HAP-1 (cell line): ENCODE measurements around the gene LTBP3.

ENCODE experiments used
- DNase-seq, 2 experiments: peaks; one replicate each; pipeline ENCODE4 v3.0.0-alpha.2; 2016 to 2020; ENCODE audit warnings: low spot score in 2 of 2
- H3K27me3 ChIP-seq: fragments of 250-450 bp; sonication (Bioruptor Pico); 2 replicates; pipeline ENCODE4 v1.5.1; 2020; ENCODE audit warnings: low read depth, mild to moderate bottlenecking, moderate library complexity
- H3K36me3 ChIP-seq: fragments of 250-450 bp; sonication (Bioruptor Pico); replicated peaks from 2 replicates; pipeline ENCODE4 v1.5.1; 2020; ENCODE audit warnings: mild to moderate bottlenecking
- H3K4me1 ChIP-seq: fragments of 250-450 bp; sonication (Bioruptor Pico); 2 replicates; pipeline ENCODE4 v1.5.1; 2020; ENCODE audit warnings: mild to moderate bottlenecking
- H3K4me3 ChIP-seq: fragments of 250-450 bp; sonication (Bioruptor Pico); 2 replicates; pipeline ENCODE4 v1.5.1; 2020; ENCODE audit warnings: mild to moderate bottlenecking, moderate library complexity
- H3K9me3 ChIP-seq: fragments of 250-450 bp; sonication (Bioruptor Pico); 2 replicates; pipeline ENCODE4 v1.5.1; 2020; ENCODE audit warnings: mild to moderate bottlenecking, moderate library complexity
- in situ Hi-C: fragments of 300-500 bp; cut with MboI; formaldehyde crosslinking; loops from 3 replicates; pipeline ENCODE4 v1.14.3; 2020; ENCODE audit warnings: low sequenced_read_pairs, inconsistent platforms, mixed read lengths

LTBP3 gene

GRCh38 chr11:65558002-65558929, at the start of gene LTBP3:
Gene LTBP3 (minus strand): TSS chr11:65558359. CDS start chr11:65557959, 400 bp downstream.
- peak within 1 kb of the TSS; percentile 42 for H3K4me3 ChIP-seq
- H3K27me3 ChIP-seq, result no peaks in the 10 kb centered on the region
- in situ Hi-C loops, result no loop called here
- no peaks in the 10 kb centered on the region for H3K9me3 ChIP-seq
- peaks cover 17% of the 10 kb centered on the region for H3K4me1 ChIP-seq
- DNase-seq, result peak; percentile 42 to 81
- H3K36me3 ChIP-seq, result no peaks in the 10 kb centered on the region

- Histone ChIP-seq H3K36me3 (peaks cover 19% of the 10 kb centered on the region), H3K4me3 (no peak overlapping the region), H3K4me1 (peaks cover 2% of the 10 kb centered on the region; the same call in 1 of the 2 replicates), H3K27me3 (no peaks in the 10 kb centered on the region), H3K9me3 (no peaks in the 10 kb centered on the region)
- DNase-seq, result peak in 1 of 2 experiments; percentile 67
- in situ Hi-C loops, result no loop called here
Measured at GRCh38 chr11:65606876-65607613, 48.9 kb upstream of the LTBP3 start.

- no peak for DNase-seq
- H3K27me3 ChIP-seq, result no peaks in the 10 kb centered on the region
- no peaks in the 10 kb centered on the region for H3K4me1 ChIP-seq
- no peak overlapping the region for H3K4me3 ChIP-seq
- in situ Hi-C loops, result no loop called here
- no peaks in the 10 kb centered on the region for H3K9me3 ChIP-seq
- peaks cover 19% of the 10 kb centered on the region for H3K36me3 ChIP-seq
Measured at GRCh38 chr11:65604258-65604657, 46.1 kb upstream of the LTBP3 start.

- no peak overlapping the region for H3K4me3 ChIP-seq
- H3K27me3 ChIP-seq, result no peaks in the 10 kb centered on the region
- H3K9me3 ChIP-seq, result no peaks in the 10 kb centered on the region
- H3K36me3 ChIP-seq, result peaks cover 19% of the 10 kb centered on the region
- H3K4me1 ChIP-seq, result no peaks in the 10 kb centered on the region
- in situ Hi-C loops, result no loop called here
- no peak for DNase-seq
Measured at GRCh38 chr11:65599955-65600246, 41.7 kb upstream of the LTBP3 start.

GRCh38 chr11:65599216-65599954, 41.2 kb upstream of the LTBP3 start:
- Histone ChIP-seq H3K27me3 (no peaks in the 10 kb centered on the region), H3K9me3 (no peaks in the 10 kb centered on the region), H3K4me3 (no peak overlapping the region), H3K36me3 (peaks cover 15% of the 10 kb centered on the region), H3K4me1 (no peaks in the 10 kb centered on the region)
- in situ Hi-C loops, result no loop called here
- no peak for DNase-seq

GRCh38 chr11:65598258-65598699, 40.1 kb upstream of the LTBP3 start:
- no peak for DNase-seq
- Histone ChIP-seq H3K27me3 (no peaks in the 10 kb centered on the region), H3K4me3 (no peak overlapping the region), H3K36me3 (peaks cover 9% of the 10 kb centered on the region), H3K4me1 (no peaks in the 10 kb centered on the region), H3K9me3 (no peaks in the 10 kb centered on the region)
- in situ Hi-C loops, result no loop called here

- in situ Hi-C loops, result no loop called here
- DNase-seq, result no peak
- Histone ChIP-seq H3K4me1 (no peaks in the 10 kb centered on the region), H3K4me3 (no peak overlapping the region), H3K27me3 (no peaks in the 10 kb centered on the region), H3K9me3 (no peaks in the 10 kb centered on the region), H3K36me3 (peaks cover 9% of the 10 kb centered on the region)
Measured at GRCh38 chr11:65596520-65596919, 38.4 kb upstream of the LTBP3 start.

GRCh38 chr11:65595543-65596281, 37.6 kb upstream of the LTBP3 start, which contains the start of gene KCNK7:
Gene KCNK7 (minus strand): TSS chr11:65595800. CDS start chr11:65595772, 28 bp downstream.
- no peaks in the 10 kb centered on the region for H3K4me1 ChIP-seq
- peaks cover 9% of the 10 kb centered on the region for H3K36me3 ChIP-seq
- no peak within 1 kb of the TSS for H3K4me3 ChIP-seq
- H3K27me3 ChIP-seq, result no peaks in the 10 kb centered on the region
- in situ Hi-C loops, result no loop called here
- no peak for DNase-seq
- no peaks in the 10 kb centered on the region for H3K9me3 ChIP-seq

- in situ Hi-C loops, result no loop called here
- Histone ChIP-seq H3K27me3 (no peaks in the 10 kb centered on the region), H3K4me1 (no peaks in the 10 kb centered on the region), H3K4me3 (no peak overlapping the region), H3K9me3 (no peaks in the 10 kb centered on the region), H3K36me3 (peaks cover 9% of the 10 kb centered on the region)
- no peak for DNase-seq
Measured at GRCh38 chr11:65595131-65595530, 37.0 kb upstream of the LTBP3 start.

GRCh38 chr11:65593518-65594414, 35.6 kb upstream of the LTBP3 start:
- Histone ChIP-seq H3K9me3 (no peaks in the 10 kb centered on the region), H3K36me3 (peaks cover 9% of the 10 kb centered on the region), H3K4me3 (no peak overlapping the region), H3K4me1 (no peaks in the 10 kb centered on the region), H3K27me3 (no peaks in the 10 kb centered on the region)
- in situ Hi-C loops, result no loop called here
- peak in 1 of 2 experiments; percentile 61 for DNase-seq

- Histone ChIP-seq H3K36me3 (peaks cover 4% of the 10 kb centered on the region), H3K4me3 (no peak overlapping the region), H3K4me1 (no peaks in the 10 kb centered on the region), H3K27me3 (no peaks in the 10 kb centered on the region), H3K9me3 (no peaks in the 10 kb centered on the region)
- DNase-seq, result no peak
- in situ Hi-C loops, result no loop called here
Measured at GRCh38 chr11:65592858-65593517, 34.8 kb upstream of the LTBP3 start.
